GM21367 (cell line): ENCODE results near the gene MILR1.
"Not testable (repeated sequence)": the region's sequence is repeated elsewhere in the genome, so short reads cannot be mapped to it uniquely, and the experiment has no call there.

Experiments used
- ATAC-seq: cut with Tn5 transposase; IDR thresholded peaks from one replicate; pipeline ENCODE4 v1.9.1; 2021; ENCODE audit not compliant: unreplicated experiment

MILR1 gene

GRCh38 chr17:64448665-64449512, at the start of gene MILR1:
TSS of gene MILR1 (plus strand) at chr17:64449115. CDS start at chr17:64449169, 54 bp downstream.
- no peak for ATAC-seq

GRCh38 chr17:64399767-64400156, 49.2 kb upstream of the MILR1 start:
- ATAC-seq = no peak

GRCh38 chr17:64400642-64401041, 48.3 kb upstream of the MILR1 start:
- ATAC-seq = no peak

- no peak for ATAC-seq
Measured at GRCh38 chr17:64401244-64401860, 47.6 kb upstream of the MILR1 start.

GRCh38 chr17:64401941-64402340, 47.0 kb upstream of the MILR1 start:
- no peak for ATAC-seq

- ATAC-seq = no peak
Measured at GRCh38 chr17:64402469-64402868, 46.4 kb upstream of the MILR1 start.

- no peak for ATAC-seq
Measured at GRCh38 chr17:64403881-64404460, 44.9 kb upstream of the MILR1 start.

- no peak for ATAC-seq
Measured at GRCh38 chr17:64406321-64407200, 42.4 kb upstream of the MILR1 start.

- no peak for ATAC-seq
Measured at GRCh38 chr17:64410750-64411490, 38.0 kb upstream of the MILR1 start.

GRCh38 chr17:64411999-64412771, 36.7 kb upstream of the MILR1 start:
- no peak for ATAC-seq

GRCh38 chr17:64412944-64413381, 36.0 kb upstream of the MILR1 start:
- no peak for ATAC-seq

- ATAC-seq = no peak
Measured at GRCh38 chr17:64413513-64413912, 35.4 kb upstream of the MILR1 start.

- ATAC-seq = no peak
Measured at GRCh38 chr17:64418506-64419339, 30.2 kb upstream of the MILR1 start.

- ATAC-seq = no peak
Measured at GRCh38 chr17:64420143-64420670, 28.7 kb upstream of the MILR1 start.

GRCh38 chr17:64422121-64422520, 26.8 kb upstream of the MILR1 start:
- ATAC-seq = not testable (repeated sequence)

- ATAC-seq = no peak
Measured at GRCh38 chr17:64423881-64424280, 25.0 kb upstream of the MILR1 start.

GRCh38 chr17:64424324-64424849, 24.5 kb upstream of the MILR1 start:
- no peak for ATAC-seq

- ATAC-seq = no peak
Measured at GRCh38 chr17:64425191-64425590, 23.7 kb upstream of the MILR1 start.
